ENCODE data around the gene MAP4. TPM values are rescaled to one million over a fixed set of nuclear protein-coding genes. Genes with fewer than 3 reads are reported as not detected.

MAP4 gene
- total RNA-seq, 1 donor from 2014 or later = 166 TPM

DNA sequence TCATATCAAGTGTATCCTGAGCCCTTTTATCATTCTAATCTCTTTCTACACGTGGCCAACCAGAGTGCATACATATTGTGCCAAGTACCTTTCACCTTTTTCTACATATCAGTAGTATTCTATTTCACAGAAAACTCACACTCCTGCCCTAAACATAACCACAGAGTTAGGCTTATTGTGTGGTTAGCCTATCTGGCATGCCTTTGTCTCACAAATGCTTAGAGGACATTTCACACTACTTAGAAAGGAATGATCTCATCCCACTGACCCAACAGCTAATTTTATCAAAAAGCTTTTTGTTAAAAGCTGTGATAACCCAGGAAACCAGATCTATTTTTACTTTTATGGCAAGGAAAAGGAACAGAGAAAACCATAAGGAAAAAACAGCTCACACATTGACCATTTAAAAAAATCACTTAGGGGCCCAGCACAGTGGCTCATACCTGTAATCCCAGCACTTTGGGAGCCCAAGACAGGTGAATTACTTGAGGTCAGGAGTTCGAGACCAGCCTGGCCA is 17.8 kb upstream of the MAP4 start:
- Histone ChIP-seq H3K27ac (no peak overlapping the region), H3K9me3 (no peaks in the 10 kb centered on the region), H3K4me3 (no peak overlapping the region), H3K36me3 (no peaks in the 10 kb centered on the region), H3K27me3 (ENCODE audit: low read depth) (no peaks in the 10 kb centered on the region), H3K4me1 (peaks cover 30% of the 10 kb centered on the region)
- intact Hi-C loops (cut with DNase I) = no loop called here
- DNase-seq (no peak), ATAC-seq (peak; percentile 48 to 62)
- TF ChIP-seq, protein P1, sequence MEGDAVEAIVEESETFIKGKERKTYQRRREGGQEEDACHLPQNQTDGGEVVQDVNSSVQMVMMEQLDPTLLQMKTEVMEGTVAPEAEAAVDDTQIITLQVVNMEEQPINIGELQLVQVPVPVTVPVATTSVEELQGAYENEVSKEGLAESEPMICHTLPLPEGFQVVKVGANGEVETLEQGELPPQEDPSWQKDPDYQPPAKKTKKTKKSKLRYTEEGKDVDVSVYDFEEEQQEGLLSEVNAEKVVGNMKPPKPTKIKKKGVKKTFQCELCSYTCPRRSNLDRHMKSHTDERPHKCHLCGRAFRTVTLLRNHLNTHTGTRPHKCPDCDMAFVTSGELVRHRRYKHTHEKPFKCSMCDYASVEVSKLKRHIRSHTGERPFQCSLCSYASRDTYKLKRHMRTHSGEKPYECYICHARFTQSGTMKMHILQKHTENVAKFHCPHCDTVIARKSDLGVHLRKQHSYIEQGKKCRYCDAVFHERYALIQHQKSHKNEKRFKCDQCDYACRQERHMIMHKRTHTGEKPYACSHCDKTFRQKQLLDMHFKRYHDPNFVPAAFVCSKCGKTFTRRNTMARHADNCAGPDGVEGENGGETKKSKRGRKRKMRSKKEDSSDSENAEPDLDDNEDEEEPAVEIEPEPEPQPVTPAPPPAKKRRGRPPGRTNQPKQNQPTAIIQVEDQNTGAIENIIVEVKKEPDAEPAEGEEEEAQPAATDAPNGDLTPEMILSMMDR (IDR thresholded peaks at IDR 0.05) = no peak

DNA sequence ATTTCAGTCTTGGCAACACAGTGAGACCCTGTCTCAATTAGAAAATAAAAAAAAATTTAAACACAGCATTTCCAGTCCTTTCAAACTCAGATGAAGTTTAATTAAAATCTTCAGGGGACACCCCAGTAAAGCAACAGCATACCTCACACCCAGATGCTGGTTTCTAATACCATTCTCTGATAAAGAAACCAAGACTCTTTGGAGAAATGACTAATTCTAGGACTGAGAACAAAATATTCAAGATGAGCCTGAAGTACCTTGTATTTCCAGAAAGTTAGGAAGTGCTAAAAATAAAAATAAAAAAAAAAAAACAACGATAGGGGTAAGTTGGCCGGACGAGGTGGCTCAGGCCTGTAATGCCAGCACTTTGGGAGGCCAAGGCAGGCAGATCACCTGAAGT is 14.0 kb upstream of the MAP4 start:
- DNase-seq = no peak
- Histone ChIP-seq H3K27me3 (ENCODE audit: low read depth) (no peaks in the 10 kb centered on the region), H3K27ac (no peak overlapping the region), H3K4me3 (no peak overlapping the region), H3K36me3 (no peaks in the 10 kb centered on the region), H3K4me1 (peaks cover 20% of the 10 kb centered on the region), H3K9me3 (no peaks in the 10 kb centered on the region)
- intact Hi-C loops (cut with DNase I) = no loop called here
- peak in 1 of 2 donors; percentile 10 for ATAC-seq
- TF ChIP-seq, protein P1 (IDR thresholded peaks at IDR 0.05) = no peak

DNA sequence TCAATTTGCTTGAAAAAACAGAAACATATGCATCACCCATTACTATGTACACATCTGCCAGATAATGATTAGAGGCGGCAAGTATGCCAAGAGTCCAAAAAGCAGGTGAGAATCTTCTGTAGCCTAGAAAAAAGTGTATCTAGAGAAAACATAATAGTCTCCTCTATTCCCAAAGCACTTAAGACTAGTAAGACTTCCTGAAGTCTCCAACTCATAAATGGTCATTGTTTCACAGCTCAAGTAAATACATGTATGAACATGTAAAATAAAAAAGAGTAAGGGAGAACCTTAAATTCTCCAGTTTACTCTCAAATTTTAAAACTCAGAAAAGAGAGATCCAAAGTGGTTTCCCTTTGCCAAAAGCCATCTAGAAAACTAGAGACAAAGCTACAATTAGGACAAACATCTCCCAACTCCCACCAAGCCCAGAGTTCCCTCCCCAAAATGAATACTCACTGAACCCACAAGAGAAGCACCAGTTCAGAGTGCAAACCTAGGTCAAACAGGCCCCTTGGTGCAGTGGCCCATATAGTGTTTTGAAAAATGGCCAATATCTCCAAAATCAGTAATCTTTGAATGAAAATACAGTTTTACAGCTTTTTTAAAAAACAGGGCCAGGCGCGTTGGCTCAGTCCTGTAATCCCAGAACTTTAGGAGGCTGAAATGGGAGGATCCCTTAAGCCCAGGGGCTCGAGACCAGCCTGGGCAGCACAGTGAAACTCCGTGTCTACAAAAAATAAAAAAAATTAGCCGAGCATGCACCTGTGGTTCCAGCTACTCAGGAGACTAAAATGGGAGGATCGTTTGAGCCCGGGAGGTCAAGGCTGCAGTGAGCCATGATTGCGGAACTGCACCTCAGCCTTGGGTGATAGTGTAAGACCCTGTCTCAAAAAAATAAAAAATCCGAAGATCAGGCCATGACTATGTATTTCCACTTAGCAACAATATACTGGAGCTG is 11.0 kb upstream of the MAP4 start:
- H3K27ac ChIP-seq = no peak overlapping the region
- intact Hi-C loops (cut with DNase I) = no loop called here
- TF ChIP-seq, protein P1 (IDR thresholded peaks at IDR 0.05) = no peak

DNA sequence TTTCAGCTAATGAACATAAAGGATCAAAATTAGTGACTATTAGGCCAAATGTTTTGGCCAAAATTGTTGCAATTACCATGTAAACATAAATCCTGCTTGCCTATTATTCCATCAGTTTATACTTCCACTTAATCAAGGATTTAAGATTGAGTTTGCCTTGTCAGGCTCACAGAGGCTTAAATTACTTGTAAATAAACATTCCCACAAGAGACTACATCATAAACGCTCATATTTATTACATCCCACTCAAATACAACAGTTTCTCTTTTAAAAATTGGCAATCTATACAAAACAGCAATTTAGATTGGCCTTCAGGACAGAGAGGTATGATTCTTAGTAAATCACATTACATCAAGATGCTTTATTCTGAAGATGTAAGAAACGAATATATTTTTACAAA is 9.9 kb upstream of the MAP4 start:
- ATAC-seq = no peak
- intact Hi-C loops (cut with DNase I) = no loop called here

More for the DNA sequence above, 11.0 kb upstream of the MAP4 start:
- Histone ChIP-seq H3K9me3 (no peaks in the 10 kb centered on the region), H3K4me3 (no peak overlapping the region), H3K36me3 (no peaks in the 10 kb centered on the region), H3K27me3 (ENCODE audit: low read depth) (no peaks in the 10 kb centered on the region), H3K4me1 (peaks cover 15% of the 10 kb centered on the region)
- ATAC-seq (no peak), DNase-seq (no peak)

DNA sequence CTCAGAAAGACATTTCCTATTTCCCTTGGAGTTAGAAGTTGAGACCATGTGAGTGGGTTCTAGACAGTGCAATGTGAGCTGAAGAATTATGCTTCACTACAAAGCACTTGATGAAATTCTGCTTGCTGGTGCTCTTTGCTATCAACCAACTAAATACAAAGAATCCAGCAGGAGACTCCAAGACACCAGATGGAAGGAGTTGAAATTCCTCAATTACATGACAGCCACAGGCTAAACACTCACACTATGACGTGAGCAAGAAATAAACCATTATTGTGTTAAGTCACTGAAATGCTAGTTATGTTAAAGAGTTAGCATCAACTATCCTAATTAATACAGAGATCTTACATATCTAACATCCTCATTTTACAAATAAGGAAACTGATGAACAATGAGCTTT is 8.2 kb upstream of the MAP4 start:
- Histone ChIP-seq H3K36me3 (no peaks in the 10 kb centered on the region), H3K27me3 (ENCODE audit: low read depth) (no peaks in the 10 kb centered on the region), H3K27ac (no peak overlapping the region), H3K4me3 (no peak overlapping the region), H3K9me3 (no peaks in the 10 kb centered on the region), H3K4me1 (peaks cover 21% of the 10 kb centered on the region)
- DNase-seq (no peak), ATAC-seq (no peak)
- intact Hi-C loops (cut with DNase I) = no loop called here
- TF ChIP-seq, protein P1 (IDR thresholded peaks at IDR 0.05) = no peak

More for the DNA sequence above, 9.9 kb upstream of the MAP4 start:
- Histone ChIP-seq H3K36me3 (no peaks in the 10 kb centered on the region), H3K27me3 (ENCODE audit: low read depth) (no peaks in the 10 kb centered on the region), H3K4me1 (peaks cover 21% of the 10 kb centered on the region), H3K27ac (no peak overlapping the region), H3K9me3 (no peaks in the 10 kb centered on the region), H3K4me3 (no peak overlapping the region)
- TF ChIP-seq, protein P1 (IDR thresholded peaks at IDR 0.05) = no peak
- DNase-seq = no peak
